ENCODE measurements around the gene PRKD1.
"Not testable (repeated sequence)": the region's sequence is repeated elsewhere in the genome, so short reads cannot be mapped to it uniquely, and the experiment has no call there.

PRKD1 gene

DNA sequence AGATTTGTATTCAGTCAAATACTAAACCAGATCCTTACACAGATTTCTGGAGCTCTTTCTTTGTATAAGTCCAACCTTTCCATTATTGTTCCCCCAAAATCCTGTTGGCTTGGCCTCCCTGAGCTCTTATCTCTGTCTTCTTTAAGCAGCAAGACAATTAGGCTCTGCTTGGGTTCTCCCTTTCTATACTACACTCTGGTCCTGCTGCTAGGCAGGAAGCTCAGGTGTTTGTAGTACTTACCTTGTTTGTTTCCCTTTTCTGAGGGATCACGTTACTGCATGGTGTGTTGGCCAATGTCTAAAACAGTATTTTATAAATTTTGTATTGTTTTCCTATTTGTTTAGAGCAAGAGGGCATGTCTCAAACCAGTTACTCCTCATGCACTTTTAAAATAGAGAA lies 192.9 kb downstream of the PRKD1 start:
- DNase-seq: no peak

DNA sequence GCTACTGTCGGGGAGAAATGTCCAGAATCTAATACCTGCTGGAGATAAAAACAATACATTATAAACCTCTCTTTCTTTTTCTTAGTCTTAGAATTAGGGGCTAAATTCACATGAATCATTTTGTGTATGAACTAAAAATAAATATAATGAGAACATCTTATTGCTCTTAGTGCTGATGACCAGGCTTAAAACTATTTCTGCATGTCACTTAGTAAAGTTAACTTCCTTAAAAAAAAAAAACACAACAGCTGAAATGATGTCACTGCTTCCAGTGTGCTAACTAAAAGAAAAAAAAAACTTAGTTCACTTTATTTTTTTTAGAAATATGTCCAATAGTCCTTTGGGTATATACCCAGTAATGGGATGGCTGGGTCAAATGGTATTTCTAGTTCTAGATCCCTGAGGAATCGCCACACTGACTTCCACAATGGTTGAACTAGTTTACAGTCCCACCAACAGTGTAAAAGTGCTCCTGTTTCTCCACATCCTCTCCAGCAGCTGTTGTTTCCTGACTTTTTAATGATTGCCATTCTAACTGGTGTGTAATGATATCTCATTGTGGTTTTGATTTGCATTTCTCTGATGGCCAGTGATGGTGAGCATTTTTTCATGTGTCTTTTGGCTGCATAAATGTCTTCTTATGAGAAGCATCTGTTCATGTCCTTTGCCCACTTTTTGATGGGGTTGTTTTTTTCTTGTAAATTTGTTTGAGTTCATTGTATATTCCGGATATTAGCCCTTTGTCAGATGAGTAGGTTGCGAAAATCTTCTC lies 200.9 kb downstream of the PRKD1 start:
- not testable (repeated sequence) for DNase-seq

DNA sequence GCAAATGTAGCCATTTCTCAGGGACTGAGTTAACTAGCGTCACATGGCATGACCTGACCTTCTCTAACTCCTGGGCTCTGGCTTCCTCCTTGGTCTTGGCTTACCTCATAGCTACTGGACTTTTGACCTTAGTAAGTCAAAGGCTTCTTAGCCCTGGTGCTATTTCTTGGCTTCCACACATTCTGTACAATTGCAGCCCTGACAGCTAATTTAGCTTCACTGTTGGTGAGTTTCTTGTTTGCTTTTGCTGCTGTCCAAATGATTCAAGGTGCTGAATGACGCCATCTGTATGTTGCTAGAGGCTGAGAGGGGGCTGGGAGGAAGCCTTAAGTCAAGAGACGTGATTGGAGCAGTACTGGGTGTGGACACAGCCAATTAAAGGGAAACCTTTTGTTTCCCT lies 202.7 kb downstream of the PRKD1 start:
- DNase-seq: no peak

DNA sequence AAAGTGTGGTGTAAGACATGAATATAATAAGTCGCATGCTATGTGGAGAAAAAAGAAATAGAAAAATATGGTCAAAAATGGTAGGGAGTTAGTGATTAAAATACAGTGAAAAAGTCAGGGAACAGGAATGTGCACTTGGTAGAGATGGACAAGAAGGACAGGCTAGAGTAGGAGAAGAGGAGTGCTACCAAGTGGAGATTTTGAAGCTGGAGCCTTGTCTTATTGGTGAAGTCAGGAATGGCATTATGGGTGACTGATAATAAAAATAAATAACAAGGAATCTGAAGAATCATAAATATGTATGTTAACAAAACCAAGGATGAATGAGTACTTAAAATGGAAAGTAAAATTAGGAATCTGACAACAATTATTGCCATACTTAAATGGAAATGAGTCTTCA lies 204.8 kb downstream of the PRKD1 start:
- no peak for DNase-seq

DNA sequence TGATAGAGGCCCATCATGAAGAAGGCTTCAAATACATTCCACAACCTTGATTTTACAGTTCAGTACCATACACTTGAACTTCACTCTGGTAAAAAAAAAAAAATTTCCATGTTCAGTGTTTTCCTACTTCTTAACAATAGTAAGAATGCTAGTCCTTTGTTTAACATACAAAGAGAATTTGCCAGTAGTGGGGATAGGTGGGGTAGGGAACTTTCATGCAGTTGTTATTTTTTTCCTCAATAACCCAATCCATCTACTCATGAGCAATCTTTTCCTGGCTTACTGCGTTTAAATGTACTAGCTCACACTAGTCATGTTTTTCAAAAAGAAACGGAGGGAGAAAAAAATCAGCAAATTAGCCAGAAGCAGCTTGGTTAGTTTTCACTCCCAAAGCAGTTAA lies 206.1 kb downstream of the PRKD1 start:
- DNase-seq: no peak

DNA sequence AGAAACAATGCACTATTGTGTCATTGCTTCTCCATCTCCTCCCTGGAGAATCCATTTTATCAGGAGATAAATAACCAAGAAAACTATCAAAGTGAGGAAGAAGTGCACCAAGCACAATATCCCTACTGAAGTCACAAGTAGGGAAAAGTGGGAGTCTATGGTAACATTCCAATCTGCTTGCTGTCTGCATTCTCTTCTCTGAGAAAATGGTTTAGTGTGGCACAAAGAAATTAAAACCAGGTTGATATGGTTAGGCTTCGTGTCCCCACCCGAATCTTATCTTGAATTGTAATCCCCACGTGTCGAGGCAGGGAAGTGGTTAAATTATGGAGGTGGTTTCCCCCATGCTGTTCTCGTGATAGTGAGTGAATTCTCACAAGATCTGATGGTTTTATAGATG lies 209.7 kb downstream of the PRKD1 start:
- DNase-seq: no peak

DNA sequence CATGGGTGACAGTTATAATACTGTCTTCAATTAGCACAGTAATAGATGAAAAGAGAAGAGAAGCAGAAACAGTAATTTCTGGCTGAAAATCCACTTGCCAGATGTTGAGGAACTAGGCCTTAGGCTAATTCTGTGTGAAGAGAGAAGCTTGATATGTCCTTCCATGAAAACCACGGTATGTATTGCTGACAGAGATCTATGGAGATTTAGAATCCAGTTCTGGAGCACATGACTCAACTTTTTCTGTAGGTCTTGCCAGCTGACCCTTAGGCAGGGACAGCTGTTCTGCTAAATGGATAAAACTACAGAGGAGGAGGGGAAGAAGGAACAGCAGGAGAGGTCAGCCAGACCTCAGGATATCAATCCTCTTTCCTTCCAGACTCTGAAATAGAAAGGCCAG lies 211.5 kb downstream of the PRKD1 start:
- no peak for DNase-seq

DNA sequence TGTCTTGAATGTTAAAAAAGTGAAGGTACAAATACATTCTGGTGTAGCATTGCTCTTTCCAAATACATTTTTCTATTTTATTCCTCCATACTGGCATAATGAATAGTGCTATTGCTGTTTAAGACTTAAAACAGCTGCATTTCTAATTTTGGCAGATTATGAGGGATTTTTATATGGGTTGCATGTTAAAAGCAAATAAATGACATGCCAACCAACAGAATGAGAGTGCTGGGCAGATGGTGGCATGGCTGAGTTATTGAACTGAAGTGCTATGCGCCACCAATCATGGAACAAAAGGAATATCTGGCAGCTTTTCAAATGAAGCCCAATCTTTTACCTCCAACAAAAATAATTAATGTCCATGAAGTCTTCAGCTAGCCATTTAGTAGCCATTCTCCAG lies 215.0 kb downstream of the PRKD1 start:
- DNase-seq: no peak

DNA sequence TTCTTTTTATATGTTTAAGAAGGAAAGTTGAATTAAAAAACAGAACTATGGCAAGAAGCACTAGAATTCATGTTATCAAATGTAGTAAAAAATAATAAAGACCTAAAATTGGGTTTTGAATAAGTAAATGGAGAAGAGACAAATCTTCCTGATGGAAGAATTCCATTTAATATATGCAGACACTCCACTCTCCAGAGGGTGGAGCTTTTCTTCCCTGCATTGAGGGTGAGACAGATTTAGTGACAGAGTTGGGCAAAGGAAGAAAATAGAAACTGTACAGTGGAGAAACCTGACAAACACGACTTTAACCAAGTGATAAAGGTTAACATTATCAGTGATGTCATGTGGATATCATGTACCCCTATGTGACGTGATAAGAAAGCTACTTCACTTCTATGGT lies 217.6 kb downstream of the PRKD1 start:
- DNase-seq: no peak

DNA sequence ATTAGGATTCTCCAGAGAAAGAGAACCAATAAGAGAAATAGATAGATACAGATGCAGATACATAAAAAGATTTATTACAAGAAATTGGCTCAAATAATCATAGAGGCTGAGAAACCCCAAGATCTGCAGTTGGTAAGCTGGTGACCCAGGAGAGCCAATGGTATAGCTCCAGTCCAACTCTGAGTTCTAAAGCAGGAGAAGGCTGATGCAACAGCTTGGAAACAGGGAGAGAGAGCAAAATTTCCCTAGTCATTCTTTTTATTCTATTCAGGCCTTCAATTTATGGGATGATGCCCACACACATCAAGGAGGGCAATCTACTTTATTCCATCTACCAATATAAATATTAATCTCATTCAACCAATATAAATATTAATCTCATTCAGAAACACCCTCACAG lies 218.2 kb downstream of the PRKD1 start:
- DNase-seq: no peak

DNA sequence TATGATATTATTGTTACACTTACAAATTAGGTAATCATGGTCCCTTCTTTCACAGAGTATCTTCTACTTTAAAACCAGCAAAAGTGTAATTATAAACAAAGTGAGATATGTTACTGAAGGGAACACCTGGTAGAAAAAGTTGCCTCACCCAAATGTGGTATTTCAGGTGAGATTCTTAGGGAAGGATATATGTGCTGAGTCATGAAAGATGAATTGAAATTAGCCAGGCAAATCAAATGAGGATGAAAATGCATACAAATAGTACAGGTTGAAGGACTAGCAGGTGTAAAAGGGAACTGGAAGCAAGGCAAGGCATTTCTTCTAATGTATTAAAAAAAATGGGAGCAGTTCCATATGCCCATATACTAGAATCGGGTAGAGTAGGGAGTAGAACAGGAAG lies 220.9 kb downstream of the PRKD1 start:
- no peak for DNase-seq

DNA sequence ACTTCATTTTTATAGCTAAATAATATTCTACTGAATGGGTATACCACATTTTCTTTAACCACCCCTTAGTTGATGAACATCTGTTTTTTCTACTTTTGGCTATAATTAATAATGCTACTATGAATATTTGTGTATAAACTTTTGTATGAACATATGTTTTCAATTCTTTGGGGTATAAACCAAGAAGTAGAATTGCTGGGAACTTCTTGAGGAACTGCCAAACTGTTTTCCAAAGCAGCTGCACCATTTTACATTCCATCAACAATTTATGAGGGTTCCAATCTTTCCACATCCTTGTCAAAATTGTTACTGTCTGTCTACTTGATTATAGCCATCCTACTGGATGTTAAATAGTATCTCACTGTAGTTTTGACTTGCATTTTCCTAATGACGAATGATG lies 221.8 kb downstream of the PRKD1 start:
- no peak for DNase-seq

DNA sequence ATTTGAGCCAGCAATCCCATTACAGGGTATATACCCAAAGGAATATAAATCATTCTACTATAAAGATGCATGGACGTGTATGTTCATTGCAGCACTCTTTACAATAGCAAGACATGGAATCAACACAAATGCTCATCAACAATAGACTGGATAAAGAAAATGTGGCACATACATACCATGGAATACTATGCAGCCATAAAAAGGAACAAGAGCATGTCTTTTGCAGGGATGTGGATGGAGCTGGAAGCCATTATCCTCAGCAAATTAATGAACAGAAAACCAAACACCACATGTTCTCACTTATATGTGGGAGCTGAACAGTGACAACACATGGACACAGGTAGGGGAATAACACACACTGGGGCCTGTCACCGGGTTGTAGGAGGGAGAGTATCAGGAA lies 238.1 kb downstream of the PRKD1 start:
- not testable (repeated sequence) for DNase-seq

DNA sequence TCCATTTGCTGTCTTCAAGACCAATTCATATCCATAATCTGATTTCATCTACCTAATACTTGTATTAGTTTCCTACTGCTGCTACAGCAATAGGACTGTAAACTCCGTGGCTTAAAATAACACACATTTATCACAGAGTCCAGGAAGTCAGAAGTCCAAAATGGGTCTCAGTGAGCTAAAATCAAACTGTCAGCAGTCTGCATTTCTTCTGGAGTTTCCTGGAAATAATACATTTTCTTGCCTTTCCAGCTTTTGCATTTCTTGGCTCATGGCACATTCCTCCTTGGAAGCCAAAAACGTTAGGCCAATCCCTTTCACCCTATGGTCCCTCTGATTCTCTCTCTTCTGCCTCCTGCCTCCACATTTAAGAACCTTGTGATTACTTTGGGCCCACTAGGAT lies 239.8 kb downstream of the PRKD1 start:
- DNase-seq: no peak

DNA sequence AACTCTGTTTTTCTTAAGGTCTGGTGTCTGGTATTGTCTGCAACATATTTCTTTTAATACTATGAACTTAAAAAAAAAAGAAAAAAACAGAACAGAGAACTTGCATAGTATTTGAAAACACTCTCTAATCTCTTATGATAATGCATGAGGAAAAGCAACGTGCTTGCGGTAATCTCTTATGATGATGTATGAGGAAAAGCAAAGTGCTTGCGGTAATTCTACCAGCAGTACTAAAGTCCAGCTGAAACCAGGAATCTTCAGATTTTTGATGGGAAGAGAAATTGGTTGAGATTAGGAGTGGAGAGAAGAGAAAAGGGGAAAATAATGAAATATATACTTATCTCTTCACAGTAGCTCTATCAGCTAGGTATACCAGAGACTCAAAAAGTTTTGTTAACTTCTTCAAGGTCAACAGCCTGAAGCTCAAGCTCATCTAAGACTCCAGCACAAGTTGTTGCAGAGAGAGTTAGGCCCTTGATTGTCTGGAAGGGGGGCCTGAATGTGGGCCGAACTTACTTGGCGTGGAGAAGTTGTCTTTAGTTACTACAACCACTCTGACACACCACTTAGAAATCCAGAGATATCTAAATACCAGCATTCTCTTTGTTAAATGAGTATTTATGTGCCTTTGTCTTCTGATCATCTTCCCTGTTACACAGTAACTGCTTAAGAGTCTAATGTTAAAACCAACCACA lies 240.4 kb downstream of the PRKD1 start:
- no peak for DNase-seq

DNA sequence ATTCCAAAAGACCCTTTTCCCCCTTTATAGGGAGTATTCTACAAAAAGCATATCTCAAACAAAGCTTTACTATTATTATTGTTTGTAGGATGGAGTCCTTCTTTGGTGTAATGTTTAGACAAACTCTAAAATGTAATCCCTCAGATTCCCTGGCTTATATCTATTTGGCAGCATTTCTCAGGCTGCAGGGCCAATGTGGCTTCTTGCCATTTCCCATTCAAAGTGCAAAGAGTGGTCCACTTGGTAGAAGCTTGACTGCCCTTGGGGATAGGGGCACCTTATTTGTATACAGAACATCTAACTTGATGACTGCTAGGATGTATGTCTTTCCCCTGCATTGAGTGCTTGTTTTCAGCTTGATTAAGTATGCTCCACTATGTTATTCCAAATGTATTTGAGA lies 242.7 kb downstream of the PRKD1 start:
- no peak for DNase-seq

DNA sequence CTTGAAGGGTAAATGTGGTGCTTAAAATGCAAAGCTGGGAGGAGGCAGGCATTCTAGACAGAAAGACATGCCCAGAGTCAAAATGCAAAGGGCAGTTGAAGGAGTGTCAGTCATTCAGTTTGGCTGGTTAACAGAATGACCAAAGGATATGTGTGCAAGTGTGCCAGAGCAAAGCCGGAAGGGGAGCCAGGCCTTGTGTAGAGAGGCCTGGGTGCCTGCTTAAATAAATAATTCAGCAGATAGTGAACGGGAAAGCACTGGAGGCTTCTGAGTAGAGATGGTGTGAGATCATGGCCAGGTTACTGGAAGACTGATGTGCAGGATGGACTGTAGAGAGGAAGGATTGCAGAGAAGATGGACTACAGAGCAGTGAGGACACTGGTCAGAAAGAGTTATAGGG lies 244.9 kb downstream of the PRKD1 start:
- no peak for DNase-seq

DNA sequence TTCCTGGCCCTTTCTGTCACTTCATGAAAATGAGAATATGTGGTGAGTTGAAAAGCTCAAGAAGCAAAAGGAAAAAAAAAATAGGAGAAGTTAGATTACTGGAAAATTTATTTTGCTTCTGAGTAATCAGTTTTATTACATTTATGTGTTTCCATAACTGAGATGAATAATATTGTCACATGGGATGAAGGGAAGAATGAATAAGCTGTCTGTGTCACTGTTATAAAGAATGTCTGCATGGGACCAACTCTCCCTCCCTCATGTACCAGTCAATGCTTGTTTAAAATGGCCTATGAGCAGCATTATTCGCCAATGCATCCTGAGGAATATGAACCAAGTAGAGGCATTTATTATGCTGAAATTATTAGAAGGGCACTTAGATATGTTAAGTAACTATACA lies 246.3 kb downstream of the PRKD1 start:
- no peak for DNase-seq

DNA sequence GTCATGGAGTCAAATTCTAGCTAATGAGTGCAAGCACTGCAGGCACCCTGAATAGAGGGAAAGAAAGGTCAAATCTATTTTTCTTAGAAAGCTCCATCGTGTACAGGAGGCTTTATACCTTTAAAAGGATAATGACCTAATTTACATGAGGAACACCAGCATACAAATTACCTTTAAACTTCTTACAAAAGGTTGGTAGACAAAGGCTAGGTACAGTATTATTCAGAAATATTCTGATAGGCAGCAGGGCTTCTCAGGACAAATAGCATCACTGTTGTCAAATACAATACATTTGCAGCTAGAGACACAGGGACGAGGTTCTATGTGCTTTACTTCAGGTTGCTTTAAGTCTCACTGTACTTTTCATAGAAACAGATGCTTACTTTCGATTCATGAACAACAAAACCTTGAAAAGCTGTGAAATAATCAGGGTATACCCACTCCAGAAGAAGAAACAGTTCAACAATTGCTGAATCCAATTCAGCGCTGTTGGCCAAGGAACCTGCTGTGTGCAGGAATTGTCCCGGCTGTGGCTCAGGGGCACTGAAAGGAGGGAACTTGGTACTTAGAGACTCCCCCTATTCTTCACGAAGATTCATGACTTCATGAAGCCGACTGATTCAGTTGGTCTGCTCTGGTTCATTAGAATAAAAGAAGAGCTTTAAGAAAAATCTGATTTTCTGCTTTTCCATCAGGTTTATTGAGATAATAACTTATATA lies 252.9 kb downstream of the PRKD1 start:
- DNase-seq: no peak

DNA sequence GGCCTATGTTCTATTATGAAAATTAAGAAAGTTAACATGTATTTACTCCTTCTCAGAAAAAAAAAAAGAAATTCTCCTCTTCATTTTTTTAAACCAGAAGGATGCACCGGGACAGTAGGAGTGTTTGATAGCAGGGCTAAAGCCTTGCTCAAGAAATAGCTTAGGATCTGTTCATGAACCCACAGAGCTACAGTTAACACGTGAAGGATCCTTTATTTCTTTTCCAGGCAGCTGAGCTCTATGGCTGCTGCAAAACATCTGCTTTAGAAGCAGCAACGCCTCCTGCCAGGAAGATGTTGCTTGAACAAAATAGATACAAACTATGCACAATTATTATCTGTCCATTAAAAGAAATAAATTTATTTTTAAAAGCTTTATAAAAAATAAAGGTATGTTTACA lies 254.8 kb downstream of the PRKD1 start:
- no peak for DNase-seq

DNA sequence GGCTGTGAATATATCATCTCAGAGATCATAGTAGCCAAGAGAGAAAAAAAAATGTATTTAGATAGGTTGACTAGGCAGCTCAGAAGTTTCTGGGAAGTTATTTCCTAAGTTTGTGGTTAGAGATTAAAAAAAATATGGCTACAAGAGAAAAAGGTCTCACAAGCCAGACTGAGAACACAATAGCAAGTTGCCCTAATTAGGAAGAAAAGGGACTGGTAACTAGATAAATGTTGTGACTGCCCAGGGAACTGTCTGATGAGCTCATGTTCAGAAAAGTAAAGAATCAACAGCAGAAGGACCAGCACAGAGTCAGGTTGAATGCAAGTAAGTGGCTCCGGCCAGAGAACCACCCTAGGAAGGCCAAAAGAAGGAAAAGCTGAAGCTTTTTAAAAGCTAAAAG lies 256.6 kb downstream of the PRKD1 start:
- no peak for DNase-seq

DNA sequence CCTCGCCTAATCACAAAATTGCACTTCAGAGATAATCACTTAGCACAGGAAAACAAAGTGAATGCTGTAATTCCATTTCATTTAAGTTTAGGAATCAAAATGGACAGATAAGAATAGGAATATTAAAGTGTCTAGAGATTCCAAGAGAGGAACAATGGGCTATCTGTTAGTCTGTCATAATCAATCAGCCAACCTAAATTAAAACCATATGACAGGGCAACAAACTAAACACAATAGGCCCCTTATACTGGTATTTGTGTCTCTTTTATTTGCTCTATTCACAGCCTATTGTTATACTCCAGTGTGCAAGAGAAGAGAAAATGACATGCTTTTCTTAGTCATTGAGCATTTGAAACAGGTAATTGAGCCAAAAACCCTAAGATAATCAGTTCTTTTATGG lies 259.4 kb downstream of the PRKD1 start:
- no peak for DNase-seq

DNA sequence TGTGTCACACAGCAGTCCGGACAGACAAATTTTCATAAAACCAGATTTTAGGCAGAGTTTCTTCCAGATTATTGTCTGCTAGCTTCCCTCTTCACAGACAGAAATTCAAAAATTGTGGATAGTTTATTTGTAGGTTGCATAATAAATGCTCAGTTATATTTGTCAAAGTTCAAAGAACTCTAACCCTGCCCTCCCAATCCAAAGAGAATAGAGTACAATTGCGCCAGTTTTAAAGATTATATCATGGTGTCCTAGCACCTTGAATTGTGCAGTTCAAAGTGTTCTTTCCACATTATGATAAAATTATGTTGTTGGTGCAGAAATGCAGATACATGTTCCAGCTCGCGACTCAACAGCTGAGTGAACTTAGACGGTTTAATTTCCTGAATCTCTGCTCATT lies 263.1 kb downstream of the PRKD1 start:
- no peak for DNase-seq

DNA sequence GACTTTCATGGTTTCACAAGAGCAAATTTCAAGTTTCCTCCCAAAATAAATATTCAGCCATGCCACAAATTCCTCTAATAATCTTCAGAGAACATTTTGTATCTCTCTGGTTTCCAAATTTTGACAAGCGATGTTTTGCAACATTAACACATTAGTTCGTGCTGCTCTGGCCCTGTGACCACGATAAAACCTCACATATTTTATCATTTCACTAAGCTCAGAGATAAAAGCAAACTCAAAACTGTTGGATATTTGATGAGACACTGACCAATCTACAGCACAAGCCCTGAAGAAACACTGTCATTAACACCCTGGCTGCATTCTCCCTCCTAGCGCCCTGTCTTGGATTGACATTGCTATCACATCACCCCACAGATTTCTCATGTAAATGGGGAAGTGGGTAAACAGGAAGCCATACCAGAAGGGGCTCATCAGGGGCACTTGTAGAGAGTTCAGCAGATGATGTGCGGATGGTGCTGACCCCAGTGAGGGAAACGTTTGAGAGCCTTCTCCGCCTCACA lies 264.3 kb downstream of the PRKD1 start:
- no peak for DNase-seq

Data from inflammatory macrophage treated with lipopolysaccharide for 1 hour (primary cell).